Gastrocnemius medialis (tissue), 4 donors: Measurements from ENCODE around the gene SMCO2. TPM values are rescaled to one million over a fixed set of nuclear protein-coding genes. Genes with fewer than 3 reads are reported as not detected.

ENCODE experiments used
- ATAC-seq, 2 donors: fragments of 150-250 bp; one replicate each; pipeline ENCODE4 v1.9.1; 2016
- DNase-seq, 2 donors: peaks; one replicate each; pipeline ENCODE4 v3.0.0-alpha.2; 2019
- H3K27ac ChIP-seq, 4 donors: fragments of 200-600 bp; sonication (generic); 1 replicate in 1 of 4; 2 replicates in 3 of 4; pipeline ENCODE4 v1.5.1; 2016 to 2018; ENCODE audit warnings: mild to moderate bottlenecking in 2 of 4, moderate library complexity in 1 of 4
- H3K27me3 ChIP-seq, 3 donors: fragments of 200-600 bp; sonication (generic) in 2 of 3; 1 replicate in 1 of 3; 2 replicates in 2 of 3; pipeline versions ENCODE4 v1.5.1 to v1.6.0; 2016 to 2019; ENCODE audit warnings: mild to moderate bottlenecking in 1 of 3, moderate library complexity in 1 of 3
- H3K36me3 ChIP-seq, 2 donors: fragments of 200-600 bp; sonication (generic) in 1 of 2; one replicate each; pipeline ENCODE4 v1.5.1; 2017 to 2018
- H3K4me1 ChIP-seq, 2 donors: fragments of 200-600 bp; sonication (generic) in 1 of 2; one replicate each; pipeline ENCODE4 v1.5.1; 2016 to 2017; ENCODE audit warnings: mild to moderate bottlenecking in 2 of 2
- H3K4me3 ChIP-seq, 4 donors: fragments of 200-600 bp; sonication (generic) in 3 of 4; 1 replicate in 1 of 4; 2 replicates in 3 of 4; pipeline ENCODE4 v1.5.1; 2016 to 2019; ENCODE audit warnings: mild to moderate bottlenecking in 2 of 4
- H3K9me3 ChIP-seq, 3 donors: fragments of 200-600 bp; sonication (generic) in 2 of 3; 1 replicate in 1 of 3; 2 replicates in 2 of 3; pipeline ENCODE4 v1.5.1; 2016 to 2019
- CTCF ChIP-seq, 5 experiments: fragments of 450-650 bp in 3 of 5; fragments of 200-600 bp in 2 of 5; sonication (generic) in 2 of 5; IDR thresholded peaks in 4 of 5; conservative IDR thresholded peaks in 1 of 5; 1 replicate in 4 of 5; 2 replicates in 1 of 5; pipeline ENCODE4 v1.5.1; 2016 to 2019; ENCODE audit warnings: antibody characterized with exemption in 5 of 5, mild to moderate bottlenecking in 3 of 5, moderate library complexity in 3 of 5
- POLR2A ChIP-seq, 2 donors: fragments of 450-650 bp; IDR thresholded peaks; one replicate each; pipeline ENCODE4 v1.6.1; 2017; ENCODE audit warnings: antibody characterized with exemption in 2 of 2, mild to moderate bottlenecking in 2 of 2, moderate library complexity in 2 of 2
- in situ Hi-C, 4 donors: fragments of 200-750 bp; cut with MboI; loops; one replicate each; pipeline versions ENCODE4 v1.15.0 to v1.8.0; 2017; ENCODE audit warnings: low sequenced_read_pairs in 4 of 4
- intact Hi-C: fragments of 100-400 bp; cut with DNase I; formaldehyde crosslinking; loops from one replicate; pipeline ENCODE4 v1.15.1; 2023; ENCODE audit warnings: low total_unique reads
- total RNA-seq, 4 donors: library from RNA; depleted of rRNA; stranded (reverse); fragments of >200 nt; gene quantifications; one replicate each; pipeline versions ENCODE4 v1.1.0 to v1.2.3, GENCODE V29; 2016

SMCO2 gene
- total RNA-seq, 4 donors from 2014 or later, result not detected

- ATAC-seq, result peak; percentile 94 to 96
- Histone ChIP-seq H3K4me1 (peaks cover 12 to 16% of the 10 kb centered on the region in 2 donors), H3K9me3 (no peaks in the 10 kb centered on the region), H3K27me3 (no peaks in the 10 kb centered on the region), H3K4me3 (peak within 1 kb of the TSS; percentile 64 to 85 (median 74)), H3K36me3 (no peaks in the 10 kb centered on the region), H3K27ac (peak within 1 kb of the TSS; percentile 83 to 90 (median 87))
- peak in 2 of 5 experiments; percentile 32 to 51 for TF ChIP-seq CTCF (IDR thresholded peaks at IDR 0.05 in 4 of 5, conservative IDR thresholded peaks at IDR 0.05 in 1 of 5)
- peak; percentile 76 to 88 for TF ChIP-seq POLR2A (IDR thresholded peaks at IDR 0.05)
- DNase-seq, result peak; percentile 96 to 99
- intact Hi-C loops (loop anchor here (2.0 to 10.0 kb wide), 6 partner anchors 25 to 589 kb away; partner anchors contain the start of genes FGFR1OP2, INTS13 and TM7SF3), in situ Hi-C loops (no loop called here)
Observed at GRCh38 chr12:27523642-27524493, 77.3 kb downstream of the SMCO2 start, which contains the start of gene PPFIBP1. Gene PPFIBP1 (plus strand): TSS chr12:27524206. CDS start chr12:27633397, 109,191 bp downstream.

- ATAC-seq, result no peak
- in situ Hi-C loops, result no loop called here
Observed at GRCh38 chr12:27524494-27524835, 77.9 kb downstream of the SMCO2 start.

GRCh38 chr12:27524839-27525753 lies 78.6 kb downstream of the SMCO2 start:
- Histone ChIP-seq H3K4me1 (peaks cover 12 to 16% of the 10 kb centered on the region in 2 donors), H3K9me3 (no peaks in the 10 kb centered on the region), H3K36me3 (no peaks in the 10 kb centered on the region), H3K27me3 (no peaks in the 10 kb centered on the region), H3K4me3 (peak overlapping the region; percentile 64 to 85 (median 74)), H3K27ac (peak overlapping the region; percentile 83 to 90 (median 87))
- no peak for DNase-seq
- TF ChIP-seq CTCF (IDR thresholded peaks at IDR 0.05 in 4 of 5, conservative IDR thresholded peaks at IDR 0.05 in 1 of 5), result no peak
- no peak for TF ChIP-seq POLR2A (IDR thresholded peaks at IDR 0.05)
- in situ Hi-C loops (no loop called here), intact Hi-C loops (loop anchor here (2.0 to 10.0 kb wide), 6 partner anchors 24 to 590 kb away; partner anchors contain the start of genes FGFR1OP2, INTS13 and TM7SF3)
- ATAC-seq, result no peak

More at GRCh38 chr12:27524494-27524835, 77.9 kb downstream of the SMCO2 start:
- no peaks in the 10 kb centered on the region for H3K27me3 ChIP-seq
- peak overlapping the region; percentile 64 to 85 (median 74) for H3K4me3 ChIP-seq
- intact Hi-C loops, result loop anchor here (2.0 to 10.0 kb wide), 6 partner anchors 24 to 590 kb away; partner anchors contain the start of genes FGFR1OP2, INTS13 and TM7SF3
- peaks cover 12 to 16% of the 10 kb centered on the region in 2 donors for H3K4me1 ChIP-seq
- no peaks in the 10 kb centered on the region for H3K36me3 ChIP-seq
- TF ChIP-seq CTCF (IDR thresholded peaks at IDR 0.05 in 4 of 5, conservative IDR thresholded peaks at IDR 0.05 in 1 of 5) (peak in 1 of 5 experiments; percentile 1), POLR2A (IDR thresholded peaks at IDR 0.05) (no peak)
- DNase-seq, result no peak
- peak overlapping the region; percentile 83 to 90 (median 87) for H3K27ac ChIP-seq
- H3K9me3 ChIP-seq, result no peaks in the 10 kb centered on the region

- ATAC-seq, result no peak
- no peak for DNase-seq
- H3K36me3 ChIP-seq, result no peaks in the 10 kb centered on the region
- intact Hi-C loops (loop anchor here (10.0 kb wide), 2 partner anchors 513 to 593 kb away; partner anchors contain the start of genes FGFR1OP2, INTS13 and TM7SF3), in situ Hi-C loops (no loop called here)
- H3K4me1 ChIP-seq, result peaks cover 21 to 38% of the 10 kb centered on the region in 2 donors
- H3K27me3 ChIP-seq, result no peaks in the 10 kb centered on the region
- no peak overlapping the region for H3K27ac ChIP-seq
- TF ChIP-seq POLR2A (IDR thresholded peaks at IDR 0.05) (no peak), CTCF (IDR thresholded peaks at IDR 0.05 in 4 of 5, conservative IDR thresholded peaks at IDR 0.05 in 1 of 5) (no peak)
- H3K4me3 ChIP-seq, result no peak overlapping the region
- H3K9me3 ChIP-seq, result no peaks in the 10 kb centered on the region
Observed at GRCh38 chr12:27527512-27527911, 81.0 kb downstream of the SMCO2 start.
